Karpas-422 (cell line): ENCODE data around the gene LEMD1. TPM values are rescaled to one million over a fixed set of nuclear protein-coding genes. Genes with fewer than 3 reads are reported as not detected.

Source experiments
- DNase-seq: peaks from one replicate; pipeline ENCODE4 v3.0.0-alpha.2; 2015
- H2AFZ ChIP-seq: fragments of 200-600 bp; sonication (generic); 2 replicates; pipeline ENCODE4 v1.6.1; 2014; ENCODE audit warnings: antibody characterized with exemption, low read length, mixed read lengths
- H3K27ac ChIP-seq: fragments of 200-600 bp; sonication (generic); 2 replicates; pipeline ENCODE4 v1.5.1; 2014; ENCODE audit warnings: mild to moderate bottlenecking, low read length, moderate library complexity
- H3K27me3 ChIP-seq: fragments of 200-600 bp; sonication (generic); 2 replicates; pipeline ENCODE4 v1.6.1; 2014; ENCODE audit warnings: low read length, mixed read lengths
- H3K36me3 ChIP-seq: fragments of 200-600 bp; sonication (generic); 2 replicates; pipeline ENCODE4 v1.6.1; 2014; ENCODE audit warnings: low read length, mixed read lengths; ENCODE audit not compliant: insufficient read depth
- H3K4me1 ChIP-seq: fragments of 200-600 bp; sonication (generic); 2 replicates; pipeline ENCODE4 v1.6.1; 2014; ENCODE audit warnings: mild to moderate bottlenecking, low read length, mixed read lengths
- H3K4me2 ChIP-seq: fragments of 200-600 bp; sonication (generic); 2 replicates; pipeline ENCODE4 v1.6.1; 2014; ENCODE audit warnings: low read length, low read depth, mild to moderate bottlenecking; ENCODE audit not compliant: poor library complexity, severe bottlenecking
- H3K4me3 ChIP-seq: fragments of 200-600 bp; sonication (generic); 2 replicates; pipeline ENCODE4 v1.5.1; 2014; ENCODE audit warnings: mild to moderate bottlenecking, antibody characterized with exemption, low read length, mixed read lengths
- H3K79me2 ChIP-seq: fragments of 200-600 bp; sonication (generic); 2 replicates; pipeline ENCODE4 v1.6.1; 2014; ENCODE audit warnings: mild to moderate bottlenecking, low read length, mixed read lengths
- H3K9ac ChIP-seq: fragments of 200-600 bp; sonication (generic); 2 replicates; pipeline ENCODE4 v1.6.0; 2014; ENCODE audit warnings: low read length
- H3K9me2 ChIP-seq: fragments of 200-600 bp; sonication (generic), shearing (Covaris generic); replicated peaks from 2 replicates; pipeline ENCODE4 v1.6.0; 2014; ENCODE audit warnings: mild to moderate bottlenecking, low read length, moderate library complexity; ENCODE audit not compliant: insufficient read depth
- H3K9me3 ChIP-seq: fragments of 300-700, 200-600 bp; sonication (generic); 2 replicates; pipeline ENCODE4 v1.6.1; 2014; ENCODE audit warnings: low read length, mixed read lengths
- H4K20me1 ChIP-seq: fragments of 200-600 bp; sonication (generic); 2 replicates; pipeline ENCODE4 v1.6.1; 2014; ENCODE audit warnings: mild to moderate bottlenecking, antibody characterized with exemption, low read length, low read depth; ENCODE audit not compliant: insufficient read depth
- total RNA-seq: library from RNA; depleted of rRNA; stranded (reverse); fragments of >200 nt; shearing (Covaris generic); gene quantifications from 2 replicates; pipeline ENCODE4 v1.2.3, GENCODE V29; 2014; ENCODE audit warnings: low replicate concordance; rRNA removed

Gene LEMD1
- total RNA-seq, result not detected in 2 replicates

DNA sequence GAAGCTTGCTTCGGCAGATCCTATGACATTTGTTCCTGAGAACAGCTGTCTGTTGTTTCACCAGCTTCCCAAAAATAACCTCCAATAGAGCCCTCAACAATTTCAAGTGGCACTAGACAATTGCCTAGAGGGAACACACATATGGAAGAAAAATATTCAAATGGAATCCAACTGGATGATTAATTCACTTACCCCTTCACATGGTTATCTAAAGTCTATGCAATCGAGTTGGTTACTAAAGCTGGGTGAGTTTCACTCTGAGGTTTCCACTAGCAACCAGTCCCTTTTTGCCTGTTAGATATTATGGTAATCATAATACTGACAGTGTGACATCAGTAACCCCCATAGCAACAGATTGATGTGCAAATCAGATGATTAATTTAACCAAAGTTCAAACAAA, at the start of gene LEMD1:
LEMD1 (minus strand) TSS at position 259 of the 400 bp plus-strand sequence. CDS start 1,520 bp downstream, outside the sequence.
- H4K20me1 ChIP-seq, result no peaks in the 10 kb centered on the region
- H3K4me2 ChIP-seq, result no peak within 1 kb of the TSS
- H2AFZ ChIP-seq, result no peak within 1 kb of the TSS
- no peak within 1 kb of the TSS for H3K27ac ChIP-seq
- H3K4me3 ChIP-seq, result no peak within 1 kb of the TSS
- H3K27me3 ChIP-seq, result no peaks in the 10 kb centered on the region
- H3K36me3 ChIP-seq, result no peaks in the 10 kb centered on the region
- H3K4me1 ChIP-seq, result no peaks in the 10 kb centered on the region
- no peaks in the 10 kb centered on the region for H3K79me2 ChIP-seq
- H3K9me3 ChIP-seq, result no peaks in the 10 kb centered on the region
- no peak for DNase-seq
- no peaks in the 10 kb centered on the region for H3K9me2 ChIP-seq
- no peak within 1 kb of the TSS for H3K9ac ChIP-seq

DNA sequence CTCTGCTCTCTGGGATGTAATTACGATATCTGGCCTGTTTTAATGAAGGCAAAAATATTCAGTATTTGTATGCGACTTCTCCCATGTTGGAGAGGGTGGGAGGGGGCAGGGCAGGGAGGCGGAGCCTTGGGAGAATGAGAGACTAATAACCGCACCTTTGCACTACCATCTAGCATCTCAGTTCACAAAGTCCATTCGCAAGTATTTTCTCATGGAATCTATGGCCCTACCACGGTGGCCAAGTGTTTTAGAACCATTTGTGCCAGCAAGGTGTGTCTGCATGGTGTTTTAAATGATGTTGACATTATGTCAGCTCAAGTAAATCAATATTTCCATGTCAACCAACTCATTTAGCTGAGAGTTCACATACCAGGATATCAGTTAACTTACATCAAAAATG, 48.3 kb upstream of the LEMD1 start:
- H3K9me2 ChIP-seq, result no peaks in the 10 kb centered on the region
- no peak overlapping the region for H3K27ac ChIP-seq
- no peak overlapping the region for H3K9ac ChIP-seq
- H3K27me3 ChIP-seq, result no peaks in the 10 kb centered on the region
- H4K20me1 ChIP-seq, result no peaks in the 10 kb centered on the region
- no peak overlapping the region for H2AFZ ChIP-seq
- no peaks in the 10 kb centered on the region for H3K4me1 ChIP-seq
- H3K4me3 ChIP-seq, result no peak overlapping the region
- H3K36me3 ChIP-seq, result no peaks in the 10 kb centered on the region
- H3K9me3 ChIP-seq, result no peaks in the 10 kb centered on the region; the same call in 1 of the 2 replicates
- no peaks in the 10 kb centered on the region for H3K79me2 ChIP-seq
- no peak for DNase-seq
- H3K4me2 ChIP-seq, result no peak overlapping the region

DNA sequence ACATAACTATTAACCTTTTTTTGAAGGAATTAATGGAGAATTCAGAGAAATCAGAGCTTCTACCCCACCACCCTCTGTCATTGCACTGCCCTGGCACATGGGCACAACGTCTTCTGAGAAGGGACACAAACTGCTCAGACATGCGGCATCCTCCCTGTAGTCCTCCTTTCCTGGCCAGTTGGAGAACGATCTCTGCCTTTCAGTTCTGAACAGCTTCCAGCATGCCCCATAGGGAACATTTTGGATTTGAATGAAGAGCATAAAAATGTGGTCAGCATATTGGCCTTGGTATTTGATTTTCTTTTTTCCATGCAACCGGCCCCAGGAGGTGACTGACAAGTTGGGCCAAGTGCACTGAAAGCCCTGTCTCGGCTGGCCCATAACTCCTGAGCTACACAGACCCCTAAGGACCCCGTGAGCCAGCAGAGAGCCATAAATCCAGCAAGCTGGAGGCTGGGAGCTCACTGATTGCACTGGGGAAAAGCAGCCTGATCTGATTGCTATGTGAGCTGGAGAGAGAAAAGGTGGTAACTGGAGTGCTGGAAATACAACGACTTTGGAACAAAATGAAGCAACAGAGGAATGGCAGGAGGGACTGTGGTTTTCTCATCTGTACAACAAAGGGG, 44.9 kb upstream of the LEMD1 start:
- Histone ChIP-seq H3K9me2 (no peaks in the 10 kb centered on the region), H3K27me3 (no peaks in the 10 kb centered on the region), H3K9ac (no peak overlapping the region), H3K4me3 (no peak overlapping the region), H3K36me3 (no peaks in the 10 kb centered on the region), H3K9me3 (no peaks in the 10 kb centered on the region), H2AFZ (no peak overlapping the region), H3K4me2 (no peak overlapping the region), H3K27ac (no peak overlapping the region), H4K20me1 (no peaks in the 10 kb centered on the region), H3K4me1 (no peaks in the 10 kb centered on the region), H3K79me2 (no peaks in the 10 kb centered on the region)
- DNase-seq, result no peak

DNA sequence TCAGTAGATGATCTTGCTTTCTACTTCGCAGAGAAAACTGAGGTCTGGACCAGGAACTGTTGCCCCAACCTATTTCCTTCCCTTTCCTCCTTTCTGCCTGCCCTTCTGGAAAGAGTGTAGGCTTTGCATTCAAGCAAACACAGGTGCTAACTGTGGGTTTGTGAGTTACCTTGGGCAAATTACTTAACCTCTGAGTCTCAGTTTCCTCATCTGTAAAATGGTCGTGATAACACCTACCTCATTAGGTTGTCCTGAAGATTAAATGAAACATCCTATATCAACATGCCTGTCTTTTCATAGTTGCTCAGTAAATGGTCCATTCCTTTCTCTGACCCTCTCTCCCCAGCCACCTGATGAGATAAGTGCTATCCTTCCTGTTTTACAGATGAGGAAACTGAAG, 43.5 kb upstream of the LEMD1 start:
- Histone ChIP-seq H3K79me2 (no peaks in the 10 kb centered on the region), H3K4me2 (no peak overlapping the region), H3K4me1 (no peaks in the 10 kb centered on the region), H2AFZ (no peak overlapping the region), H3K27ac (no peak overlapping the region), H3K9ac (no peak overlapping the region), H3K4me3 (no peak overlapping the region), H3K27me3 (no peaks in the 10 kb centered on the region), H3K9me3 (no peaks in the 10 kb centered on the region), H4K20me1 (no peaks in the 10 kb centered on the region), H3K9me2 (no peaks in the 10 kb centered on the region), H3K36me3 (no peaks in the 10 kb centered on the region)
- DNase-seq, result no peak

DNA sequence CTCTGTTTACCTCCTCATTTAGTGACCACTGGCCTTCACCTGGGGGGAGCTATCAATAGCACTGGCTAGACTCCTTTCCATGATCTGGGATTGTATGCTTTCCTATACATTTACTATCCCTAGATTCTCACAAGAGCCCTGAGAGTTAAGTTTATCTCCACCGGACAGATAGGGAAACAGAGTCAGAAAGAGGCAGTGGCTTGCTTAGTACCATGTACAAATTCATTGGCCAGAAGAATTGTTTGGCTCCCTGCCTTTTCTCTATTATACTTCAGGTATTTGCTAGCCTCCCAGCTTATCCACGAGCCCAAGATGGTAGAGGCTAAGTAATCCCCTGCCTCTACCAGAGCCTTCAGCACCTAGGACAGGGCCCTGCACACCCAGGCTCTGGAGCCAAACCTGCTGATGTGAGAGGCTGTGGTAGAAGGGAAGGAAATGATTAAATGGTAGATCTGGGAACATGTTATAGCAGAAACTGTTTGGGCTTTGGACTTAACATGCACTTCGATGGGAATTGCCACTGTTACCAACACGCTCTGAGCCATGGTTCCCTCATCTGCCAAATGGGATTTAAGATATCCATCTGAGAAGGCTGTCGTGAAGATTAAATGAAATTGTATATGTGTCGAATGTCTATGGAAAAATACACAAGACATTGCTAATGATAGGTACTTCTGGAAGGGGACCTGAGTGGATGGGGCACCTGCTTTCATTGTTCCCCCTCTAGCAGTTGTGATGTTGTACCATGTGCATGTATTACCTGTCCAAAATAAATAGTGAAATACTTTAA, 37.1 kb upstream of the LEMD1 start:
- Histone ChIP-seq H3K27ac (no peak overlapping the region), H3K9me3 (no peaks in the 10 kb centered on the region), H2AFZ (no peak overlapping the region), H4K20me1 (no peaks in the 10 kb centered on the region), H3K9me2 (no peaks in the 10 kb centered on the region), H3K79me2 (no peaks in the 10 kb centered on the region), H3K4me3 (no peak overlapping the region), H3K4me2 (no peak overlapping the region), H3K27me3 (no peaks in the 10 kb centered on the region), H3K9ac (no peak overlapping the region), H3K36me3 (no peaks in the 10 kb centered on the region), H3K4me1 (no peaks in the 10 kb centered on the region)
- DNase-seq, result peak; percentile 64

DNA sequence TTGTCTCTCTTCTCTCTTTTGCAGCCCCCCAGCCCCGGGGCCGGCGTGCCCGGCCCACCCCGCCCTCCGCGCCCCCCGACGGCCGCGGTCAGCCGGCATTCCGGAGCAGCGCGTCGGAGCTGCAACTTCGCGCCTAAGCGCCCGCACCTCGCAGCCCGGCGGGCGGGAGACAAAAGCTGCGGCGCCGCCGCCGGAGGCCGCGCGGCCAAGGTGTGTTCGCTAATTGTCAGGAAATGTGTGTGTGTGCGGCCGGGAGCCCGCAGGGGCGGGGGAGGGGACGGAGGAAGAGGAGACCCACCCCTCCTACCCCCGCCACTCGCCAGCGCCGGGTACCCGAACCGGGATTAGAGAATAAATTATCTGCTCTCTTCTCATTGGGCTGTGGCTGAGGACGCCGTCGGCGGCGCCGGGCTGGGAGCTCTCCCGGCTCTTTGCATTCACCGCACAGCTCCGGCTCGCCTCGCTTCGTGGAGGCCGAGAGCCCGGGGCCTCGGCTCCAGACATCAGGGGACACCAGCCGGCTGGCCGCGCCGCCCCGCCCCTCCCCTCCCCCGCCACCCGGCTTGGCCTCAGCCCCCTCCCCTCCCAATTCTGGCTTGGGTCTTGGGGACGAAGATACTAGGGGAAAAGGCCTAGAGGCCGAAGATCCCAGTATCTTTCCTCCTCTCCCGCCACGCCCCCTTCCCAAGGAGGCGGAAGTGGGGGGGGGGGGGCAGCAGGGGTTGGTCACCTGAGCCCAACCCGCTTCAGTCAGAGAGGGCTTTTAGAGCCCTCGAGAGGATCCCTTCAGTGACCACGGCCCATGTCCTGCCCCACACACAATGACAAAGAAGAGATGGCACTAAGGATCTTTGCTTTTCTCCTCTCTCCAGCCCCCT, 35.3 kb upstream of the LEMD1 start:
- H3K27ac ChIP-seq, result no peak overlapping the region
- H3K9me2 ChIP-seq, result no peaks in the 10 kb centered on the region
- H3K9ac ChIP-seq, result no peak overlapping the region
- no peaks in the 10 kb centered on the region for H3K9me3 ChIP-seq
- no peaks in the 10 kb centered on the region for H3K27me3 ChIP-seq
- H3K4me2 ChIP-seq, result no peak overlapping the region
- no peaks in the 10 kb centered on the region for H3K79me2 ChIP-seq
- no peak overlapping the region for H2AFZ ChIP-seq
- no peaks in the 10 kb centered on the region for H4K20me1 ChIP-seq
- DNase-seq, result no peak
- no peaks in the 10 kb centered on the region for H3K4me1 ChIP-seq
- no peaks in the 10 kb centered on the region for H3K36me3 ChIP-seq
- no peak overlapping the region for H3K4me3 ChIP-seq

DNA sequence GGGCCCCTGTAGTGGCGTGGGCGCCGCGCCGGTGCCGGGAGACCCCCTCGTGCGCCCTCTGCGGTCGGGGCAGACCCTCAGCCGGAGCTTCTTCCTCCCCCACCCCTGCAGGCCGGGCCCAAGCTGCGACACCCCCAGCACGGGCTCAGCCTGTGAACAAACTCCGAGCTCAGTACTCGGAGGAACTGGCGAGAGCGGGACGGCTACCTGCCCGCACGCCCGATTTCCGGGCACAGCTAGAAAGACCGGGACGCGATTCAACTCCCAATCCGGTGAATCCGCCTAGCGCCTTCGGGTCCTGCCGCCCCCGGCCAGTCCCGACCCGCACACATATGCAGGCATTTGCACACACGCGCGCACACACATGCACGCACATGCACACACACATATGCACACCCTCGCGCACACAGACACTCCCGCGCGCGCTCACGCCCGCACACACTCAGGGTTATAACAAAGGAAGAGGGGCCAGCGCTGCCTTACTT, 34.6 kb upstream of the LEMD1 start:
- no peak overlapping the region for H3K27ac ChIP-seq
- DNase-seq, result no peak
- no peaks in the 10 kb centered on the region for H3K79me2 ChIP-seq
- no peak overlapping the region for H2AFZ ChIP-seq
- H3K27me3 ChIP-seq, result no peaks in the 10 kb centered on the region
- H3K9me2 ChIP-seq, result no peaks in the 10 kb centered on the region
- no peaks in the 10 kb centered on the region for H3K4me1 ChIP-seq
- H3K9ac ChIP-seq, result no peak overlapping the region
- no peaks in the 10 kb centered on the region for H3K36me3 ChIP-seq
- H4K20me1 ChIP-seq, result no peaks in the 10 kb centered on the region
- H3K4me3 ChIP-seq, result no peak overlapping the region
- no peaks in the 10 kb centered on the region for H3K9me3 ChIP-seq
- H3K4me2 ChIP-seq, result no peak overlapping the region
